ENCODE measurements around the gene EXOC4. TPM values are rescaled to one million over a fixed set of nuclear protein-coding genes. Genes with fewer than 3 reads are reported as not detected.

Gene EXOC4
- total and polyA plus RNA-seq, 2 of the 8 experiments (the other 6 are each of a cell fraction or from before 2014, with no cell fraction given), result 27.0 to 67.3 TPM

DNA sequence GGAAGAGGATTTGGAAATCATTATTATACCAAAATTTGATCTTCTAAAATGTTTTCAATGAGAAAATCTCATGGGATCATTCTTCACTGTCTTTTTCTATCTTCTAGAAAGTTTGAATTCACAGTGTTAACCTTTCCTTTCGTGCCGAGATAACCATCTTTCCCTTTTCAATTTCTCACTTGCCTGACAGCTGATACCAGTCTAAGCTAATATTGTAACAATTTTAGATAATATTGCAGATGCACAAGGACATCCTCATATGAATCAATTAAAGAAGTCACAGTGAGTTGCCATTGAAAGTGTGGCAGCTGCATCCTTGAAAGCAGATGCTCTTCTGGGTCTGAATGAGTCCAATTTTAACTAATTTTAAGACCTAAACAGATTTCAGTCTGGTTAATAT lies 734.7 kb downstream of the EXOC4 start (continued):
- no peak for TF ChIP-seq EP300 (IDR thresholded peaks at IDR 0.05; ENCODE audit: borderline replicate concordance in 1 of 2, low read depth in 2 of 2, low read length in 2 of 2)
- no peak for TF ChIP-seq SIRT6 (IDR thresholded peaks at IDR 0.05; ENCODE audit: low read length)
- TF ChIP-seq TCF12 (IDR thresholded peaks at IDR 0.05; ENCODE audit: low read depth, low read length), result no peak
- no peak for TF ChIP-seq MAFK (IDR thresholded peaks at IDR 0.05; ENCODE audit: low read depth, low read length)
- TF ChIP-seq TEAD4 (IDR thresholded peaks at IDR 0.05; ENCODE audit: low read depth, low read length), result no peak
- no peak for TF ChIP-seq SP4 (IDR thresholded peaks at IDR 0.05; ENCODE audit: low read length)
- no peak for TF ChIP-seq HDAC2 (IDR thresholded peaks at IDR 0.05; ENCODE audit: borderline replicate concordance in 1 of 2, low read depth in 2 of 2, low read length in 2 of 2)
